Psoas muscle (tissue), 8 donors: Measurements from ENCODE around the gene TM9SF3. TPM values are rescaled to one million over a fixed set of nuclear protein-coding genes. Genes with fewer than 3 reads are reported as not detected.

Experiments
- ATAC-seq, 4 donors: fragments of 200-7000 bp; cut with Tn5 transposase; one replicate each; pipeline ENCODE4 v1.9.1; 2020; ENCODE audit warnings: moderate library complexity in 3 of 4, mild to moderate bottlenecking in 2 of 4
- DNase-seq, 2 donors: peaks; one replicate each; pipeline ENCODE4 v3.0.0-alpha.2; 2020
- H3K27ac ChIP-seq: fragments of 200-600 bp; one replicate; pipeline ENCODE4 v1.8.0; 2022
- H3K27me3 ChIP-seq, 3 donors: fragments of 200-600 bp in 1 of 3; one replicate each; pipeline versions ENCODE4 v1.6.1 to v1.8.0; 2013 to 2022; ENCODE audit warnings: low read length in 2 of 3, mild to moderate bottlenecking in 2 of 3, moderate library complexity in 1 of 3; ENCODE audit not compliant: insufficient read depth in 3 of 3
- H3K36me3 ChIP-seq, 2 donors: fragments of 200-600 bp in 1 of 2; one replicate each; pipeline versions ENCODE4 v1.6.1 to v1.8.0; 2013 to 2022; ENCODE audit warnings: low read depth in 1 of 2, mild to moderate bottlenecking in 1 of 2, moderate library complexity in 1 of 2; ENCODE audit not compliant: insufficient read depth in 1 of 2
- H3K4me1 ChIP-seq: fragments of 200-600 bp; one replicate; pipeline ENCODE4 v1.8.0; 2022
- H3K4me3 ChIP-seq: fragments of 200-600 bp; one replicate; pipeline ENCODE4 v1.8.0; 2022; ENCODE audit warnings: mild to moderate bottlenecking
- H3K9me3 ChIP-seq: fragments of 200-600 bp; one replicate; pipeline ENCODE4 v1.8.0; 2022
- WGBS, 3 donors: extraction: QIAGEN DNeasy Blood & Tissue Kit; methylation state at CpG; one replicate each; pipeline versions ENCODE4 v1.1.6 to v1.1.7; 2013; 5-methylcytosine and 5-hydroxymethylcytosine counted together
- intact Hi-C, 2 donors: fragments of 100-400 bp; cut with DNase I; formaldehyde crosslinking; loops; one replicate each; pipeline versions ENCODE4 v1.11.0 to v1.14.2; 2022
- polyA plus RNA-seq, 3 donors: library from polyadenylated mRNA; stranded (reverse); fragments of 200-250 nt; gene quantifications; one replicate each; pipeline ENCODE4 v1.2.3, GENCODE V29; 2013
- total RNA-seq, 4 donors: library from RNA; stranded (reverse); fragmentation: NEBNext Ultra II Directional in 2 of 4; extraction: Animal tissue kit (Norgen Biotek cat#: 25700) in 2 of 4; gene quantifications; one replicate each; pipeline versions ENCODE4 v1.2.1 to v1.2.4, GENCODE V29; 2021 to 2023
- TF ChIP-seq, protein P1 (sequence below): fragments of 200-600 bp; IDR thresholded peaks from one replicate; pipeline ENCODE4 v1.8.0; 2022; ENCODE audit warnings: antibody characterized with exemption
- donor health status: healthy with polysubstance abuse.
- donor health status: DM: no; HTN: no; CAD: no; lungs with moderate emphysema.
- donor health status: Bipolar disorder and iron deficiency.
- donor health status: healthy.
- donor health status: DM: yes; HTN: yes; CAD: no.
- donor health status: DM: no; HTN: no; CAD: no.
- donor health status: DM: no; HTN: no; CAD: no.
- donor health status: DM: yes; HTN: yes; CAD: no.

Gene TM9SF3
- total and polyA plus RNA-seq, 7 donors = 14.4 to 60.6 (median 49.0) TPM

DNA sequence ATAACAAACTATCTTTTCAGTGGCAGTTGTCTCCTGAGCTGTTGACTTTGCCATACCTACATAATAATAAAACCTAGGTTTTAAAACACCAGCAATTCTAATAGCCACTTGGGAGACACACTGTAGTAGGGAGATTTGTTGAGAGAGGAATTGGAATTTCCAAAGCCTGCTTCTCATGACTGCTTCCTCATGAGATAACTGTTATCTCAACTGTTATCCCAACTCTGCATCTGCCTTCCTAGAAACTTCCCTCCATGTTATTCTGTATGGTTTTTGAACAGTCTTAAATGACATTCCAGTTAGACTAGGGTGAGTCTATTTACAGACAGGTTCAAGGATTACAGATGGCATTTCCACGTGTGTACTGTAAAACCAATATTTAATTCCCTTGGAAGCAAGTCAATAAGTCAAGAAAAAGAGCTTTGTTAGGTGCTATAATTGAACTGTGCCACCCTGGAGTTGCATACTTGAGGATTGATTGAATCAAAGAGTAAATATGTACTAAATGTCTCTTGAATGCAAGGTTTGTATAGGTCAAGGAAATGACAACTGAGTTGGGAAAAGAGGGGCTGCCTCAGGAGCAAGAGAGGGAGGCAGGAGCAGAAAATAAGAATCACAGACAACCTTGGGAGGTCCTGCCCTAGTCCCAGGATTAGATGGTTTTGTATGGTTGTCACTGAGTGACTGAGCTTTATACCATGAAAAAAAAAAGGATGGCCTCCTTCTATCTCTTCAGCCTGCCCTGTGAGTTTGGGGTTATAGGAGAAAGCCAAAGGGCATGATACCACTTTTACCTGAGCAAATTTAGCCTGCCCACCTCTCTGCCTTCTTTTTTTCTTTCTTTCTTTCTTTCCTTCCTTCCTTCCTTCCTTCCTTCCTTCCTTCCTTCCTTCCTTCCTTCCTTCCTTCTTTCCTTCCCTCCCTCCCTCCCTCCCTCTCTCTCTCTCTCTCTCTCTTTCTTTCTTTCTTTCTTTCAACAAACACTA is 9.9 kb upstream of the TM9SF3 start:
- intact Hi-C loops = no loop called here
- TF ChIP-seq, protein P1, sequence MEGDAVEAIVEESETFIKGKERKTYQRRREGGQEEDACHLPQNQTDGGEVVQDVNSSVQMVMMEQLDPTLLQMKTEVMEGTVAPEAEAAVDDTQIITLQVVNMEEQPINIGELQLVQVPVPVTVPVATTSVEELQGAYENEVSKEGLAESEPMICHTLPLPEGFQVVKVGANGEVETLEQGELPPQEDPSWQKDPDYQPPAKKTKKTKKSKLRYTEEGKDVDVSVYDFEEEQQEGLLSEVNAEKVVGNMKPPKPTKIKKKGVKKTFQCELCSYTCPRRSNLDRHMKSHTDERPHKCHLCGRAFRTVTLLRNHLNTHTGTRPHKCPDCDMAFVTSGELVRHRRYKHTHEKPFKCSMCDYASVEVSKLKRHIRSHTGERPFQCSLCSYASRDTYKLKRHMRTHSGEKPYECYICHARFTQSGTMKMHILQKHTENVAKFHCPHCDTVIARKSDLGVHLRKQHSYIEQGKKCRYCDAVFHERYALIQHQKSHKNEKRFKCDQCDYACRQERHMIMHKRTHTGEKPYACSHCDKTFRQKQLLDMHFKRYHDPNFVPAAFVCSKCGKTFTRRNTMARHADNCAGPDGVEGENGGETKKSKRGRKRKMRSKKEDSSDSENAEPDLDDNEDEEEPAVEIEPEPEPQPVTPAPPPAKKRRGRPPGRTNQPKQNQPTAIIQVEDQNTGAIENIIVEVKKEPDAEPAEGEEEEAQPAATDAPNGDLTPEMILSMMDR = no peak
- Histone ChIP-seq H3K27ac (no peak overlapping the region), H3K4me1 (no peaks in the 10 kb centered on the region), H3K4me3 (no peak overlapping the region), H3K27me3 (peaks cover 0 to 1% (median 0%) of the 10 kb centered on the region in 3 donors), H3K36me3 (no peaks in the 10 kb centered on the region), H3K9me3 (no peaks in the 10 kb centered on the region)
- no peak for ATAC-seq
- DNase-seq = no peak
- WGBS, 3 donors = 26 to 45% (median 31%) methylated on average over 1 of the region's 1 CpG

DNA sequence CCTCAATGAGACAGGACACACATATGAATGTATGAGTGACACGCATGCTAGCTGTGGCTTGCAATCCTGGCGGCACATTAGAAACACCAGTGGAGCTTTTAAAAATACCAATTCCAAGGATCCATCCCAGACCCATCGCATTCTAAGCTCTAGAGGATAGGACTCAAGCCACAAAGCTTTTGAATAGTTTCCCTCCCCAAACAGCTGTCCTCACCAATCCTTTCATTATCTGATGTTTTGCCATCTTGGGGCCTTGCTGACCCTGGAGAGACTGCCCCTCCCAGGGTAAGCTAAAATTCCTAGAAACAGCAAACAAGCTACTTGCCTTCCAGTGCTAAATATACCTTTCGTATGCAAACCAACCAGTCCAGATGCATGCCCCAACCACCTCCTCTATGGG is 8.9 kb upstream of the TM9SF3 start:
- WGBS, 3 donors = 92 to 94% (median 93%) methylated on average over 4 of the region's 4 CpGs

DNA sequence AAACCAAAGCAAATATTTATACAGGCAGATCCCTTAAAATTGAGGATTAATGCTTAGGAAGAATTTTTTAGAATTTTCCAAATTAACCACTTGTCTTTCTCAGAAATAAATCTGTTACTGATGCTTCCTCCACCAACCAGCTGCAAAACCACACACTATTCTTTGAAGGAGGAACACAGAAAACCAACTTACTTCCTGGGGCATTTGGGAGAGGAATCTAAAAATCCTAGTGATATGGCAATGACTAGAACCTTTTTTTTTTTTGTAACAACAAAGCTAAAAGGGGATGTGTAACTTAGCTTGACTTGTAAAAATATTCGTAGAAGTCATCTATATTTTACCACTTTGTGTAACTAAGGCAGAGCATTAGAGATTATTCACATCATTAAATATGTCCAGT is 5.1 kb upstream of the TM9SF3 start:
- Histone ChIP-seq H3K9me3 (no peaks in the 10 kb centered on the region), H3K4me3 (no peak overlapping the region), H3K4me1 (peaks cover 10% of the 10 kb centered on the region), H3K27me3 (no peaks in the 10 kb centered on the region), H3K27ac (no peak overlapping the region), H3K36me3 (no peaks in the 10 kb centered on the region)
- ATAC-seq (no peak), DNase-seq (no peak)
- TF ChIP-seq, protein P1 = no peak
- intact Hi-C loops = no loop called here
- 84 to 92% (median 90%) methylated on average over 1 of the region's 1 CpG for WGBS, 3 donors

More for the DNA sequence above, 8.9 kb upstream of the TM9SF3 start:
- ATAC-seq (no peak), DNase-seq (no peak)
- Histone ChIP-seq H3K9me3 (no peaks in the 10 kb centered on the region), H3K4me3 (no peak overlapping the region), H3K36me3 (no peaks in the 10 kb centered on the region), H3K4me1 (no peaks in the 10 kb centered on the region), H3K27ac (no peak overlapping the region), H3K27me3 (peaks cover 0 to 1% (median 0%) of the 10 kb centered on the region in 3 donors)
- TF ChIP-seq, protein P1 = no peak
- intact Hi-C loops = no loop called here

DNA sequence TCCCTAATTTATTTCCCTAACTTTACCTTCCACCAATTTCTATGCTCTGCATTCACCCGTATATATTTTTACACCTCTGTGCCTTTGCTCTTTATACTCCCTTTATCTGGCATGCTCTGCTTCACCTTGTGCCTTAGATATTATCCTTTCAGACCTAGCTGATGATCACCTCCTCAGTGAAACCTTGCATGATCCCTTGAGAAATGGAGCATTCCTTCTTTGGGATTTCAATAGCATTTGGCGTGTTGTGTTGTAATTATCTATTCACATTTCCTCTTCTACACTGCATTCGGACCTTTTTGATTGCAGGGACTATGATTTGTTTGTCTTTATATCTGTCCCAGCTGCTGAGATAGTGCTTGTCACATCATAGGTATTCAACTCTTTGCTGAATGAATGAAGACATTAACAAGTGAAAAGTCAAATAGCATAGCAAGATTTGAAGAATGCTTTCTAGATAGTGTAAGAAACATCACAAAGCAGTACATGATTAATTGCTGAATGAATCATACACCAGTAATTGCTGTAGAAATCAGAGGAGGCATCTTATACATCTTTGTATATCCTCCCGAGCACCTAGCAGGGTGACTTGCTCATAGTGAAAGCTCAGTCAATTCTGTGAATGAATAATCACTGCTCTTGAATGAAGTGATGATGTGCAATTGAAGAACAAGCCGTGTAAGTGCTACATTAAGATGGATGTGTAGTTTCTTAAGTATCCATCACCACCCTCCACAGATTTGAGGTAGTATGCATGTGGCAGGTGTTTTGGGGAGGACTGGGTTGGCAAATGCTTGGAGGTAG is 2.0 kb upstream of the TM9SF3 start:
- WGBS, 3 donors = 85 to 87% (median 87%) methylated on average over 5 of the region's 5 CpGs
- H3K27ac ChIP-seq = peak overlapping the region; percentile 99
- H3K36me3 ChIP-seq = no peaks in the 10 kb centered on the region
- ATAC-seq (no peak), DNase-seq (no peak)
- intact Hi-C loops = no loop called here
- no peak overlapping the region for H3K4me3 ChIP-seq
- H3K9me3 ChIP-seq = no peaks in the 10 kb centered on the region
- no peaks in the 10 kb centered on the region for H3K27me3 ChIP-seq
- TF ChIP-seq, protein P1 = no peak
- peaks cover 30% of the 10 kb centered on the region for H3K4me1 ChIP-seq
